GM12878 (cell line): Measurements from ENCODE around the gene PRSS56.

Experiments
- ATF7 ChIP-seq: fragments of 450-650 bp; IDR thresholded peaks from 2 replicates; pipeline ENCODE4 v1.6.1; 2016; ENCODE audit warnings: low read depth, mild to moderate bottlenecking
- EZH2 ChIP-seq: IDR thresholded peaks from 2 replicates; pipeline ENCODE4 v1.6.1; 2012; ENCODE audit warnings: low read depth, mild to moderate bottlenecking, control low read depth, inconsistent platforms, low read length, borderline replicate concordance; ENCODE audit not compliant: control insufficient read depth
- GATAD2B ChIP-seq: fragments of 450-650 bp; conservative IDR thresholded peaks from 2 replicates; pipeline ENCODE4 v1.6.1; 2017; ENCODE audit warnings: low read depth, mild to moderate bottlenecking, moderate library complexity
- HDAC6 ChIP-seq: fragments of 200-600 bp; sonication (generic); IDR thresholded peaks from one replicate; pipeline ENCODE4 v1.8.0; 2017; ENCODE audit warnings: antibody characterized with exemption; ENCODE audit not compliant: unreplicated experiment
- JUND ChIP-seq: IDR thresholded peaks from 2 replicates; pipeline ENCODE4 v1.6.1; 2012; ENCODE audit warnings: low read depth, mild to moderate bottlenecking, low read length, improper control_type of control experiment, moderate library complexity
- MEF2A ChIP-seq: IDR thresholded peaks from 2 replicates; pipeline ENCODE4 v1.6.1; 2011; ENCODE audit warnings: low read depth, mild to moderate bottlenecking, low read length, moderate library complexity; ENCODE audit not compliant: insufficient read depth
- TF ChIP-seq, protein P1 (sequence below): fragments of 450-650 bp; IDR thresholded peaks from 2 replicates; pipeline ENCODE4 v1.6.1; 2017; ENCODE audit warnings: mild to moderate bottlenecking, moderate library complexity

GRCh38 chr2:232573042-232573441 lies 52.9 kb downstream of the PRSS56 start:
- TF ChIP-seq JUND (no peak), MEF2A (no peak), GATAD2B (no peak), HDAC6 (no peak), ATF7 (no peak), EZH2 (no peak)
- TF ChIP-seq, protein P1, sequence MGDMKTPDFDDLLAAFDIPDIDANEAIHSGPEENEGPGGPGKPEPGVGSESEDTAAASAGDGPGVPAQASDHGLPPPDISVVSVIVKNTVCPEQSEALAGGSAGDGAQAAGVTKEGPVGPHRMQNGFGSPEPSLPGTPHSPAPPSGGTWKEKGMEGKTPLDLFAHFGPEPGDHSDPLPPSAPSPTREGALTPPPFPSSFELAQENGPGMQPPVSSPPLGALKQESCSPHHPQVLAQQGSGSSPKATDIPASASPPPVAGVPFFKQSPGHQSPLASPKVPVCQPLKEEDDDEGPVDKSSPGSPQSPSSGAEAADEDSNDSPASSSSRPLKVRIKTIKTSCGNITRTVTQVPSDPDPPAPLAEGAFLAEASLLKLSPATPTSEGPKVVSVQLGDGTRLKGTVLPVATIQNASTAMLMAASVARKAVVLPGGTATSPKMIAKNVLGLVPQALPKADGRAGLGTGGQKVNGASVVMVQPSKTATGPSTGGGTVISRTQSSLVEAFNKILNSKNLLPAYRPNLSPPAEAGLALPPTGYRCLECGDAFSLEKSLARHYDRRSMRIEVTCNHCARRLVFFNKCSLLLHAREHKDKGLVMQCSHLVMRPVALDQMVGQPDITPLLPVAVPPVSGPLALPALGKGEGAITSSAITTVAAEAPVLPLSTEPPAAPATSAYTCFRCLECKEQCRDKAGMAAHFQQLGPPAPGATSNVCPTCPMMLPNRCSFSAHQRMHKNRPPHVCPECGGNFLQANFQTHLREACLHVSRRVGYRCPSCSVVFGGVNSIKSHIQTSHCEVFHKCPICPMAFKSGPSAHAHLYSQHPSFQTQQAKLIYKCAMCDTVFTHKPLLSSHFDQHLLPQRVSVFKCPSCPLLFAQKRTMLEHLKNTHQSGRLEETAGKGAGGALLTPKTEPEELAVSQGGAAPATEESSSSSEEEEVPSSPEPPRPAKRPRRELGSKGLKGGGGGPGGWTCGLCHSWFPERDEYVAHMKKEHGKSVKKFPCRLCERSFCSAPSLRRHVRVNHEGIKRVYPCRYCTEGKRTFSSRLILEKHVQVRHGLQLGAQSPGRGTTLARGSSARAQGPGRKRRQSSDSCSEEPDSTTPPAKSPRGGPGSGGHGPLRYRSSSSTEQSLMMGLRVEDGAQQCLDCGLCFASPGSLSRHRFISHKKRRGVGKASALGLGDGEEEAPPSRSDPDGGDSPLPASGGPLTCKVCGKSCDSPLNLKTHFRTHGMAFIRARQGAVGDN = no peak
